K562 (cell line): ENCODE data around the gene PITX1. TPM values are rescaled to one million over a fixed set of nuclear protein-coding genes. Genes with fewer than 3 reads are reported as not detected.

Experiments
- ATAC-seq: fragments of 200-7000 bp; cut with Tn5 transposase; 3 replicates; pipeline ENCODE4 v1.9.1; 2020; ENCODE audit warnings: moderate library complexity
- BruUV-seq: library from RNA; stranded (reverse); fragments of 400-500 nt; replicated peaks from 2 replicates; lab custom pipeline; 2021; lab: Mats Ljungman, UMichigan
- CTCF ChIA-PET: fragments of 300-600 bp; formaldehyde crosslinking; extraction: SDS; loops from one replicate; lab custom pipeline; 2021; ENCODE audit warnings: low intra/inter-chr PET ratio; lab: Yijun Ruan, JAX
- POLR2A ChIA-PET: fragments of 300-600, 350-650 bp; sonication (Branson Sonifier 250); formaldehyde crosslinking; extraction: SDS; loops from one replicate; lab custom pipeline; 2021; ENCODE audit warnings: antibody characterized with exemption, inconsistent platforms; lab: Yijun Ruan, JAX
- DNase-seq, 4 experiments: peaks; one replicate each; pipeline versions ENCODE4 v3.0.0 to v3.0.0-alpha.2; 2011 to 2018; ENCODE audit warnings: low spot score in 3 of 4, mixed read lengths in 3 of 4; ENCODE audit errors: extremely low read depth in 1 of 4
- FAIRE-seq: peaks from 2 replicates; lab custom pipeline; 2011; peaks lifted over from hg19 to GRCh38; lab: Jason Lieb, UNC
- H2AFZ ChIP-seq: 2 replicates; pipeline ENCODE4 v1.6.0; 2011; ENCODE audit warnings: low read depth, low read length, control low read depth, inconsistent platforms
- H3K27ac ChIP-seq: fragments of 200-600 bp; 3 replicates; pipeline ENCODE4 v1.8.0; 2011; ENCODE audit warnings: low read depth, mild to moderate bottlenecking, control low read depth, inconsistent platforms, low read length, moderate library complexity, mixed read lengths; ENCODE audit errors: extremely low read depth
- H3K27me3 ChIP-seq, 2 experiments: fragments of 300-600 bp in 1 of 2; 2 replicates in 1 of 2; 3 replicates in 1 of 2; pipeline versions ENCODE4 v1.6.0 to v1.8.0; 2011; ENCODE audit warnings: inconsistent platforms in 2 of 2, low read length in 2 of 2, mild to moderate bottlenecking in 1 of 2, mixed read lengths in 1 of 2, moderate library complexity in 1 of 2; ENCODE audit not compliant: control insufficient read depth in 2 of 2, insufficient read depth in 2 of 2
- H3K36me3 ChIP-seq: fragments of 300-600 bp; 3 replicates; pipeline ENCODE4 v1.8.0; 2011; ENCODE audit warnings: mild to moderate bottlenecking, low read length, inconsistent platforms; ENCODE audit not compliant: control insufficient read depth, insufficient read depth
- H3K4me1 ChIP-seq, 2 experiments: fragments of 200-600 bp in 1 of 2; replicated peaks in 1 of 2; 2 replicates in 1 of 2; 3 replicates in 1 of 2; pipeline versions ENCODE4 v1.5.1 to v1.8.0; 2011; ENCODE audit warnings: inconsistent platforms in 2 of 2, low read length in 2 of 2, mild to moderate bottlenecking in 1 of 2, mixed read lengths in 1 of 2, moderate library complexity in 1 of 2; ENCODE audit not compliant: control insufficient read depth in 2 of 2, insufficient read depth in 2 of 2
- H3K4me2 ChIP-seq: 2 replicates; pipeline ENCODE4 v1.6.1; 2011; ENCODE audit warnings: low read length, control low read depth, inconsistent platforms, mixed read lengths; ENCODE audit not compliant: insufficient read depth
- H3K4me3 ChIP-seq: fragments of 200-600 bp; sonication (generic), shearing (Covaris generic); 2 replicates; pipeline ENCODE4 v1.5.1; 2016; ENCODE audit warnings: control low read depth, inconsistent platforms
- H3K79me2 ChIP-seq: fragments of 200-600 bp; 3 replicates; pipeline ENCODE4 v1.8.0; 2011; ENCODE audit warnings: low read length, inconsistent platforms; ENCODE audit not compliant: control insufficient read depth, insufficient read depth
- H3K9ac ChIP-seq, 2 experiments: 2 replicates each; pipeline versions ENCODE4 v1.6.0 to v1.6.1; 2011; ENCODE audit warnings: low read depth in 2 of 2, low read length in 2 of 2, control low read depth in 1 of 2, inconsistent platforms in 1 of 2, mild to moderate bottlenecking in 1 of 2, mixed read lengths in 1 of 2; ENCODE audit not compliant: insufficient read depth in 1 of 2
- H3K9me1 ChIP-seq: one replicate; pipeline ENCODE4 v1.6.0; 2011; ENCODE audit warnings: inconsistent platforms, mild to moderate bottlenecking, low read length, moderate library complexity; ENCODE audit not compliant: control insufficient read depth, insufficient read depth
- H3K9me3 ChIP-seq: replicated peaks from 2 replicates; pipeline ENCODE4 v1.5.1; 2011; ENCODE audit warnings: low read depth, low read length, inconsistent platforms; ENCODE audit not compliant: control insufficient read depth, insufficient read depth
- H4K20me1 ChIP-seq: replicated peaks from 2 replicates; pipeline ENCODE4 v1.6.1; 2011; ENCODE audit warnings: low read length, inconsistent platforms, mixed read lengths; ENCODE audit not compliant: control insufficient read depth, insufficient read depth
- E2F5 ChIP-seq: sonication (generic); formaldehyde crosslinking; IDR thresholded peaks from 2 replicates; pipeline ENCODE4 v1.8.0; 2022; ENCODE audit warnings: mild to moderate bottlenecking, missing genetic modification reagents
- HIVEP1 ChIP-seq: fragments of 250-450 bp; sonication (Bioruptor Pico); IDR thresholded peaks from 2 replicates; pipeline ENCODE4 v1.4.0; 2020; ENCODE audit warnings: mild to moderate bottlenecking
- SMAD2 ChIP-seq: fragments of 150-350 bp; IDR thresholded peaks from 2 replicates; pipeline ENCODE4 v1.6.1; 2014; ENCODE audit warnings: low read depth, mild to moderate bottlenecking, low read length
- ZNF3 ChIP-seq: fragments of 250-450 bp; sonication (Bioruptor Pico); IDR thresholded peaks from 2 replicates; pipeline ENCODE4 v1.5.0; 2021; ENCODE audit warnings: mild to moderate bottlenecking, moderate library complexity
- WGBS: fragments of 100-300 bp; shearing (Covaris generic); methylation state at CpG from one replicate; pipeline ENCODE4 v1.1.6; 2016; ENCODE audit warnings: low coverage, mixed read lengths; ENCODE audit not compliant: insufficient coverage; ENCODE audit errors: missing lambda C conversion rate; 5-methylcytosine and 5-hydroxymethylcytosine counted together
- in situ Hi-C: fragments of 300-500 bp; cut with MboI; formaldehyde crosslinking; loops from 4 replicates; pipeline ENCODE4 v1.15.0; 2018; ENCODE audit warnings: inconsistent platforms, mixed read lengths
- intact Hi-C: fragments of 100-400 bp; cut with micrococcal nuclease; formaldehyde crosslinking; loops from 2 replicates; pipeline ENCODE4 v1.14.2; 2022
- polyA plus RNA-seq, 8 experiments: library from polyadenylated mRNA; depleted of rRNA in 4 of 8; stranded (reverse) in 5 of 8; unstranded in 3 of 8; fragments of >200 nt; fragmentation: Nextera tagmentation in 2 of 8; fragmentation: Illumina TruSeq in 1 of 8; extraction: Ambion mirVana in 2 of 8; extraction: Trizol in 1 of 8; gene quantifications; 2 replicates each; pipeline versions ENCODE4 v1.2.1 to v1.2.3, GENCODE V29; 2011 to 2014; ENCODE audit warnings: inconsistent platforms in 1 of 8, missing spikeins in 1 of 8
- total RNA-seq, 7 experiments: library from RNA; depleted of rRNA in 6 of 7; stranded (reverse); fragments of >200 nt in 6 of 7; fragmentation: Illumina TruSeq in 2 of 7; extraction: Trizol in 2 of 7; gene quantifications; 2 replicates each; pipeline versions ENCODE4 v1.2.1 to v1.2.3, GENCODE V29; 2011 to 2021; ENCODE audit warnings: low replicate concordance in 1 of 7

The PITX1 gene
- total and polyA plus RNA-seq, 9 of the 15 experiments (the other 6 are each of a cell fraction or from before 2014, with no cell fraction given) = 0.13 to 88.2 (median 24.9) TPM

GRCh38 chr5:135041726-135042125 is 7.7 kb upstream of the PITX1 start:
- peaks cover 1 to 10% of the 10 kb centered on the region in 2 experiments; a peak in 4 of 5 replicates for H3K4me1 ChIP-seq
- in situ Hi-C loops (no loop called here), intact Hi-C loops (no loop called here)
- H4K20me1 ChIP-seq = no peaks in the 10 kb centered on the region
- DNase-seq (no peak), FAIRE-seq (no peak), ATAC-seq (no peak)
- 28% methylated on average over 3 of the region's 3 CpGs for WGBS
- no peaks in the 10 kb centered on the region for H3K27me3 ChIP-seq
- no peaks in the 10 kb centered on the region for H3K9me3 ChIP-seq
- H2AFZ ChIP-seq = no peak overlapping the region
- ChIA-PET POLR2A (interaction anchor here (0.7 to 1.2 kb wide), 2 partner anchors 9 to 80 kb away, joined by 3 to 4 read pairs; no protein-coding TSS in a partner anchor), CTCF (no interaction called here)
- TF ChIP-seq ZNF3 (CRISPR knock-in tag) (no peak), SMAD2 (no peak)
- H3K9ac ChIP-seq = no peak overlapping the region
- BruUV-seq = no TSS peak
- H3K27ac ChIP-seq = no peak overlapping the region
- no peaks in the 10 kb centered on the region for H3K36me3 ChIP-seq
- no peak overlapping the region for H3K4me3 ChIP-seq
- no peaks in the 10 kb centered on the region for H3K9me1 ChIP-seq
- H3K4me2 ChIP-seq = no peak overlapping the region
- H3K79me2 ChIP-seq = no peaks in the 10 kb centered on the region

- no peak overlapping the region for H3K4me2 ChIP-seq
- 65% methylated on average over 11 of the region's 12 CpGs for WGBS
- in situ Hi-C loops = no loop called here
Measured at GRCh38 chr5:135041145-135041587, 7.1 kb upstream of the PITX1 start.

More at GRCh38 chr5:135041145-135041587, 7.1 kb upstream of the PITX1 start:
- ChIA-PET CTCF (no interaction called here), POLR2A (interaction anchor here (1.2 kb wide), 1 partner anchor 9 kb away, joined by 4 read pairs; no protein-coding TSS in a partner anchor)
- H4K20me1 ChIP-seq = no peaks in the 10 kb centered on the region
- no TSS peak for BruUV-seq
- H3K4me1 ChIP-seq = peaks cover 6 to 12% of the 10 kb centered on the region in 2 experiments; a peak in 4 of 5 replicates
- intact Hi-C loops = no loop called here
- no peak overlapping the region for H2AFZ ChIP-seq
- H3K9me3 ChIP-seq = no peaks in the 10 kb centered on the region
- no peak overlapping the region for H3K27ac ChIP-seq
- H3K4me3 ChIP-seq = no peak overlapping the region
- no peak for DNase-seq
- H3K9me1 ChIP-seq = no peaks in the 10 kb centered on the region
- H3K36me3 ChIP-seq = no peaks in the 10 kb centered on the region; the same call in 2 of the 3 replicates
- H3K27me3 ChIP-seq = no peaks in the 10 kb centered on the region
- H3K9ac ChIP-seq = no peak overlapping the region
- FAIRE-seq = no peak
- H3K79me2 ChIP-seq = no peaks in the 10 kb centered on the region
- TF ChIP-seq HIVEP1 (CRISPR knock-in tag) (no peak), E2F5 (CRISPR knock-in tag) (no peak)
- ATAC-seq = no peak
